ENCODE data around the gene ASMT.
"Not testable (repeated sequence)": the region's sequence is repeated elsewhere in the genome, so short reads cannot be mapped to it uniquely, and the experiment has no call there.

Gene ASMT

DNA sequence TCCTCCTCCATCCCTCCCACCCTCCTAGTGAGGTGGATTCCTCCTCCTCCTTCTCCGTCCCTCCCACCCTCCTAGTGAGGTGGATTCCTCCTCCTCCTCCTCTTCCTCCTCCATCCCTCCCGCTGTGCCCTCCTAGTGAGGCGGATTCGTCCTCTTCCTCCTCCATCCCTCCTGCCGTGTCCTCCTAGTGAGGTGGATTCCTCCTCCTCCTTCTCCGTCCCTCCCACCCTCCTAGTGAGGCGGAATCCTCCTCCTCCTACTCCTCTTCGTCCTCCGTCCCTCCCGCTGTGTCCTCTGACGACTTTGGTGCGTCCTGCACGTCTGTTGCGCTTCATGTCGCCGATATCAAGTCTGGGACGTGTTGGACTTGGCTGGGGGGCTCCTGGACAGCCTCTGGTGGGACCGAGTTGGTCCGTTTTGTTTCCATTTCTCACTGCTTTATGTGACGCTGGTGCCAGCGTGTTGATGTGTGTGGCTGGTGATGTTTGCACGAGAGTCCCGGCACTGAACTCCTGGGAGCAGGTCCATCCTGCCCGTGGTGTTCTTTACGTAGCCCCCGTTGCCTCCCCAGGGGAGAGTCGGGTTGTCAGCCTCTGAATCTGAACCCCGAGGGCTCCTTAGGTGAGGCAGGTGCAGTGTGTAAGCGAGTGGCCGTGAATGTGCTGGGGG is 18.0 kb upstream of the ASMT start:
- in situ Hi-C loops (cut with HindIII; ENCODE audit: low sequenced_read_pairs) = no loop called here

- in situ Hi-C loops (cut with HindIII; ENCODE audit: low sequenced_read_pairs) = no loop called here
Observed at GRCh38 chrX:1597345-1598020, 17.4 kb upstream of the ASMT start.

- in situ Hi-C loops (cut with HindIII; ENCODE audit: low sequenced_read_pairs) = no loop called here
Observed at GRCh38 chrX:1598021-1598875, 16.6 kb upstream of the ASMT start.

DNA sequence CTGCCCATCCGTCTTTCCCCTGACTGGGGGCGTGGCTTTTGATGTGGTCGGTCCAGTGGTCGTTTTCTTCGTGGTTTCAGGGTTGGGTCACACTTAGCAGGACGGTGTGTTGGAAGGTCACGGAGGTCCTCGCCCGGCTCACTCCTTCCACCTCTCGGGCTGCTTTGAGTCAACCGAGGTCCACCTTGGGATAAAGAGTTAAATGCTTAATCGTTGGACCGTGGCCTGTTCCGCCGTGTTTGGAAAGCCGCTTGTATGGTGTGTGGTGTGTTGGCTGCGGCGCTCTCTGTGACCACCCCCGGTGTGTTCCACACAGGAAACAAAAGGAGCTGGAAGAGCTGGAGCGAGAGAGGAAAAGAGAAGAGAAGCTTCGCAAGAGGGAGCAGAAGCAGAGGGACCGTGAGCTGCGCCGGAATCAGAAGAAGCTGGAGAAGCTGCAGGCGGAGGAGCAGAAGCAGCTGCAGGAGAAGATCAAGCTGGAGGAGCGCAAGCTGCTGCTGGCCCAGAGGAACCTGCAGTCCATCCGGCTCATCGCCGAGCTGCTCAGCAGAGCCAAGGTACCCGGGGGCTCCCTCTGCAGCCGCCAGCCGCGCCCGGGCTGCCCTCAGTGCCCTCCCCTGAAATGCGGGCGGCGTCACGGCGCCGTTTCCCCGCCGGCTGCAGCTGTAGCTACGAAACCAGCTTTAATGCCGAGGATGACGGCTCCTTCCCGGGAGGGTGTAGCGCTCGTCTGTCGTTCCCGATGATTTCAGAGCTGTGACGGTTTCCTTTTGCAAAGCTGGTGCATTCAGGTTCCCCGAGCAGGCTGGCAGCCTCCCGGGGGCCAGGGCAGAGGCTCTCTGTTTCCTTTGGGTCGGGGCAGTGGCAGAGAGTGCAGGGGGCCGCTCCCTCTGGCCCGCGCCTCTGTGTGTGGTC is 15.7 kb upstream of the ASMT start:
- in situ Hi-C loops (cut with HindIII; ENCODE audit: low sequenced_read_pairs) = no loop called here

DNA sequence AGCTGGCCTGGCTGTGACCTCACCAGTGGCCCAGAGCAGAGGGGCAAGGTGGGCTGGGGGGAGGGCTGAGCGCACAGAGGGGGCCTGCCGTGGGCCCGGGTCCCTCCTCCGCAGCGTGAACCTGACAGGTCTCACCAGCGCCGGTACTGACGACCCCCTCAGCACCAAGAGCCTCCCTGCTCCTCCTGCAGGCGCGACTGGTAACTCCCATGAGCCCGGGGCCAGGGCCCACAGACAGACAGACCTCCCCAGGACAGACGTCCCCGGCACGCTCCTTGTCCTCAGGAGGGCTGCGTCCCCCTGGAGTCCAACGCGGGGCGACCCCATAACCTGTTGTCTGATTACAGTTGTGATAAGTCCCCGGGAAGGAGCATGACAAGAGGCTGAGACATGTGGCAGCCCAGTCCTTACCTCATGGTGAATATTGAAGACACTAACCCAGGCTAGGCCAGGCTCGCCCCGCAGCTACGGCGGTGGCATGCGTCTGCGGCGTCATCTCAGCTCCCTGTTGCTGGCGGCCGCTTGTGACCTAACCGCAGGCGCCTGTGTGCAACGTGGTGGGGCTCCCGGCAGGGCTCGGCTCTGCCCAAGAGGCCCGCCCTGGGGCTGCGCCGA is 15.0 kb upstream of the ASMT start:
- in situ Hi-C loops (cut with HindIII; ENCODE audit: low sequenced_read_pairs) = no loop called here

DNA sequence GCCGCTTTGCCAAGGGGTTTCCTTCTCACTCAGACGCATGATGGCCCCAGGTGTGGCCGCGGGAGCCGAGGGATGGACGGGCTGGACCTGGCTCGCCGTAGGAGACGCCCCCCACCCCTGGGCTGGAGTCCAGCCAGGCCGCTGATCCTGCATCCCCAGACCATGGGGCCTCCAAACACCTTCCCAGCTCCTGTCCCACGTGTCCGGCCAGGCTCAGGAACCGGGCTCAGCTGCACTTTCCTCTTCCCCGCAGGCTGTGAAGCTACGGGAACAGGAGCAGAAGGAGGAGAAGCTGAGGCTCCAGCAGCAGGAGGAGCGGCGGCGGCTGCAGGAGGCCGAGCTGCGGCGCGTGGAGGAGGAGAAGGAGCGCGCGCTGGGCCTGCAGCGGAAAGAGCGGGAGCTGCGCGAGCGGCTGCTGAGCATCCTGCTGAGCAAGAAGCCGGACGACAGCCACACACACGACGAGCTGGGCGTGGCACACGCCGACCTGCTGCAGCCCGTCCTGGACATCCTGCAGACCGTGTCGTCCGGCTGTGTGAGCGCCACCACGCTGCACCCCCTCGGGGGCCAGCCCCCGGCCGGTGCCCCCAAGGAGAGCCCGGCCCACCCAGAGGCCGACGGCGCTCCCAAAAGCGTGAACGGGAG is 14.3 kb upstream of the ASMT start:
- in situ Hi-C loops (cut with HindIII; ENCODE audit: low sequenced_read_pairs) = no loop called here

DNA sequence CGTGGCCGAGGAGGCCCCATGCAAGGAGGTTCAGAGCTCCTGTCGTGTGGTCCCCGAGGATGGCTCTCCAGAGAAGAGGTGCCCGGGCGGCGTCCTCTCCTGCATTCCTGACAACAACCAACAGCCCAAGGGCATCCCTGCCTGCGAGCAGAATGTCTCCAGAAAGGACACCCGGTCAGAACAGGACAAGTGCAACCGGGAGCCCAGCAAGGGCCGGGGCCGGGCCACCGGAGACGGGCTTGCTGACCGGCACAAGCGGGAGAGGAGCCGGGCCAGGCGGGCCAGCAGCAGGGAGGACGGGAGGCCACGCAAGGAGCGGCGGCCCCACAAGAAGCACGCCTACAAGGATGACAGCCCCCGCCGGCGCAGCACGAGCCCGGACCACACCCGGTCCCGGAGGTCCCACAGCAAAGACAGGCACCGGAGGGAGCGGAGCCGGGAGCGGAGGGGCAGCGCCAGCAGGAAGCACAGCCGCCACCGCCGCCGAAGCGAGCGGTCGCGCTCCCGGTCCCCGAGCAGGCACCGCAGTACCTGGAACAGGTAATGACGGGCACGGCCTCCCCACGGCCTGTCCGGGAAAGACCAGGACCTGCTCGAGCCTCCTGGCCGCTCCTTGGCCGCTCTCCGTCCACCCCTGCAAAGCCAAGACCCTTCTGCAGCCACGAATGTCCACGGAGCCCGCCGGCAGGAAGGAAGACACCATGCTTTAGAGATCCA is 13.7 kb upstream of the ASMT start:
- in situ Hi-C loops (cut with HindIII; ENCODE audit: low sequenced_read_pairs) = no loop called here

DNA sequence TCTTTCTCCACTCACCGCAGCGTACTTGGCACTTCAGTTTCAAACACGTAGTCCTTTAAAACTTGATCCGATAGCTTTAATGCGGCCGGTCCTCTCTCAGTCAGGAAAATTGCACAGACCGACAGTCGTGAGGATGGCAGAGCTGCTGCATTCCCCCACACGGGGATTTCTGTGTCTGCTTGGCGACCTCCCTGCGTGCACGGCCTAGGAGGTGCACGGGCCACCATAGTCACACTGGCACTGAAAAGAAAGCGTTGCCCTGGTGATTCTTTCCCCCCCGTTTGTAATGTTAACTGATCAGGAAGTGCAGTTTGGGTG is 13.1 kb upstream of the ASMT start:
- in situ Hi-C loops (cut with HindIII; ENCODE audit: low sequenced_read_pairs) = no loop called here

DNA sequence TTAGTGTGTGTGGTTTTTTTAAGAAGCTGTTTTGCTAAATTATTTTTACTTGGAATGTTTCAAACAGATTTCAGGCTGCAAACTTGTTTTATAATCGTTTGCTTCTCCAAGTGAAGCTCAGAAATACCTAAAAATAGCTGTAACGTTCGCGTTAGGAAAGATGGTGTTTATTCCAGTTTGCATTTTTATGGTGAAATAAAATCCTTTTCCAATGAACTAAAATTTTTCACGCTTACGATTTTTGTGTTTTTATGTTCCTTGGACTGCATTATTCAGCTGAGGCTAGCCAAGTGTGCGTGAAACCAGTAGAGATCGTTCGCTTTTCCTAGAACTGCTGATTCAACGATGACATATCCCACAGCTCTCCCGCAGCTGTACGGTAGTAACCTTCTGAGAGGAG is 12.6 kb upstream of the ASMT start:
- in situ Hi-C loops (cut with HindIII; ENCODE audit: low sequenced_read_pairs) = no loop called here

- in situ Hi-C loops (cut with HindIII; ENCODE audit: low sequenced_read_pairs) = no loop called here
Observed at GRCh38 chrX:1606496-1606895, 8.4 kb upstream of the ASMT start.

DNA sequence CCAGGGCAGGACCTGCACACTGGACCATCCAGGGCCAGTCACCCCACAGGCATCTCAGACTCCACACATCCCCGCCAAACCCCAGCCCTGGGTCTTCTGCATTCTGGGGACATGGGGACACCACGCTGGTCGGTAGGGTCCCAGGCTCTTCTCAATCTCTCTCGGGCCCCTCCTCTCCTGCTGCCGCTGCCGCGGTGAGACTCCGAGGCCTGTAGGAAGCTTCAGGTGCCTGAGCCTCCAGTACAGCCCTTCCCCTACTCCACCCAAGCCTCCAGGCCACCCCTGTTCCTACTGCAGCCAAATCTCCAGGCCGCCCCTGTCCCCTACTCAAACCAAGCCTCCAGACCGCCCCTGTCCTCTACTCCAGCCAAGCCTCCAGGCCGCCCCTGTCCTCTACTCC is 5.5 kb upstream of the ASMT start:
- in situ Hi-C loops (cut with HindIII; ENCODE audit: low sequenced_read_pairs) = no loop called here

DNA sequence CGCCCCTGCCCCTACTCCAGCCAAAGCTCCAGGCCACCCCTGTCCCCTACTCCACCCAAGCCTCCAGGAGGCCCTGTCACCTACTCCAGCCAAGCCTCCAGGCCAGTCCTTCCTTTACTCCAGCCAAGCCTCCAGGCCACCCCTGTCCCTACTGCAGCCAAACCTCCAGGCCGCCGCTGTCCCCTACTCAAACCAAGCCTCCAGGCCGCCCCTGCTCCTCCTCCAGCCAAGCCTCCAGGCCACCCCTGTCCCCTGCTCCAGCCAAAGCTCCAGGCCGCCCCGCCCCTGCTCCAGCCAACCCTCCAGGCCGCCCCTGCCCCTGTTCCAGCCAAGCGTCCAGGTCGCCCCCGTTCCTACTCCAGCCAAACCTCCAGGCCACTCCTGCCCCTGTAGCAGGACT is 5.1 kb upstream of the ASMT start:
- in situ Hi-C loops (cut with HindIII; ENCODE audit: low sequenced_read_pairs) = no loop called here

DNA sequence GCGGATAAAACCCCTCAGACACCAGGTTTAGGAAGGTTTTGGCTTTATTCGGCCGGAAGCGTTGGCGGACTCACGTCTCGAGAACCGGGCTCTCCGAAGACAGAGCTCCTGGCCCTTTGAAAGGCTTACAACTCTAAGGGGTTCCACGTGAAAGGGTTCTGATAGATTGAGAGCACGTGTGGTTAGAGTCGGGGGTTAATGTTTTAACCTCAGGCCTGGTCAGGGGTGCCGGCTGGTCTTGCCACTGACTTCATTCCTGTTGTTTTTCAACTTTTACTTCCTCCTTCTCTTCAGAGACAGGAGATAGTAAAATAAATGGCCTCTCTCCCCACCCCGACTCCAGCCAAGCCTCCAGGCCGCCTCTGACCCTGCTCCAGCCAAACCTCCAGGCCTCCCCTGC is 4.7 kb upstream of the ASMT start:
- in situ Hi-C loops (cut with HindIII; ENCODE audit: low sequenced_read_pairs) = no loop called here

GRCh38 chrX:1610736-1611135 is 4.1 kb upstream of the ASMT start:
- in situ Hi-C loops (cut with HindIII; ENCODE audit: low sequenced_read_pairs) = no loop called here

DNA sequence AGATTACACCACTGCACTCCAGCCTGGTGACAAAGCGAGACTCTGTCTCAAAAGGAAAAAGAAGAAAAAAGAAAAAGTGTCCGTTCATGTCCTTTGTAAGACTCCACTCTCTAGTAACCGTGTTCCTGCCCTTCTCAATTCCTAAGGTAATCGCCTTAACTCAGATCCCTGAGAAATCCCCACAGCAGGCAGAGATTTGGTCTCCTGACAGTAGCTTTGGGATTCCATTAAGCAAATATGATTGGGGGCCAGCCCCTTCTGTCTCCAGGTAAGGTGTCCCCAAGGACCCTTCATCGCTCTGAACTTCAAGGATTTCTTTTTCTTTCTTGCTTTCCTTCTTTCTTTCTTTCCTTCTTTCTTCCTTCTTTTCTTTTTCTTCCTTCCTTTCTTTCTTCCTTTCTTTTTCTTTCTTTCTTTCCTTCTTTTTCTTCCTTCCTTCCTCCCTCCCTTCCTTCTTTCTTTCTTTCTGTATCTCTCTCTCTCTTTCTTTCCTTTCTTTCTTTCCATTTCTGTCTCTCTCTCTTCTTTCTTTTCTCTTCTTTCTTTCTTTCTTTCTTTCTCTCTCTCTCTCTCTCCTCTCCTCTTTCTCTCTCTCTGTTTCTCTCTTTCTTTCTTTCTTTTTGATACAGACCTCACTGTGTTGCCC is 2.1 kb upstream of the ASMT start:
- in situ Hi-C loops (cut with HindIII; ENCODE audit: low sequenced_read_pairs) = no loop called here

- in situ Hi-C loops (cut with HindIII; ENCODE audit: low sequenced_read_pairs) = no loop called here
Observed at GRCh38 chrX:1618689-1619088, 3.8 kb downstream of the ASMT start.

GRCh38 chrX:1623691-1624090 is 8.8 kb downstream of the ASMT start:
- in situ Hi-C loops (cut with HindIII; ENCODE audit: low sequenced_read_pairs) = no loop called here

DNA sequence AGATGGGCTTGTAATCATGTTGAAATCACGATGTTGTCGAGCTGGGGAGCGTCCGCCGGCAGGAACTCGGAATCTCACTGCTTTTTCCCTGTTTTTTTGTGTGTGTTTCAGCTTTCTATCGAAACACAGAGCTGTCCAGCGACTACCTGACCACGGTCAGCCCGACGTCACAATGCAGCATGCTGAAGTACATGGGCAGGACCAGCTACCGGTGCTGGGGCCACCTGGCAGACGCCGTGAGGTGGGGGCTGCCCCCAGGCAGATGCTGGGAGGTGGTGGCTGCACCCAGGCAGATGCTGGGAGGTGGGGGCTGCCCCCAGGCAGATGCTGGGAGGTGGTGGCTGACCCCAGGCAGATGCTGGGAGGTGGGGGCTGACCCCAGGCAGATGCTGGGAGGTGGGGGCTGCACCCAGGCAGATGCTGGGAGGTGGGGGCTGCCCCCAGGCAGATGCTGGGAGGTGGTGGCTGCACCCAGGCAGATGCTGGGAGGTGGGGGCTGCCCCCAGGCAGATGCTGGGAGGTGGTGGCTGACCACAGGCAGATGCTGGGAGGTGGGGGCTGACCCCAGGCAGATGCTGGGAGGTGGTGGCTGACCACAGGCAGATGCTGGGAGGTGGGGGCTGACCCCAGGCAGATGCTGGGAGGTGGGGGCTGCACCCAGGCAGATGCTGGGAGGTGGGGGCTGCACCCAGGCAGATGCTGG is 9.4 kb downstream of the ASMT start:
- in situ Hi-C loops (cut with HindIII; ENCODE audit: low sequenced_read_pairs) = not testable (repeated sequence)

DNA sequence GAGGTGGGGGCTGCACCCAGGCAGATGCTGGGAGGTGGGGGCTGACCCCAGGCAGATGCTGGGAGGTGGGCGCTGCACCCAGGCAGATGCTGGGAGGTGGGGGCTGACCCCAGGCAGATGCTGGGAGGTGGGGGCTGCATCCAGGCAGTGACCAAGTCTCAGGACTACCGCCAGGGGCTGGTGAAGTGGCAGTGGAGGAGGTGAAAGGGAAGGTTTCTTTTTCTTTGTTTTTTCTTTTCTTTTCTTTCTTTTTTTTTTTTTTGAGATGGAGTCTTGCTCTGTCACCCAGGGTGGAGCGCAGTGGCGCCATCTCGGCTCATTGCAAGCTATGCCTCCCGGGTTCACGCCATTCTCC is 10.0 kb downstream of the ASMT start:
- in situ Hi-C loops (cut with HindIII; ENCODE audit: low sequenced_read_pairs) = not testable (repeated sequence)
